Mucosa of descending colon (tissue), 3 donors: ENCODE results near the gene CENPP. TPM values are rescaled to one million over a fixed set of nuclear protein-coding genes. Genes with fewer than 3 reads are reported as not detected.
A peak's percentile ranks its signal among the peaks of the same experiment; 100 is the strongest.
"Not testable (repeated sequence)": the region's sequence is repeated elsewhere in the genome, so short reads cannot be mapped to it uniquely, and the experiment has no call there.

Source experiments
- ATAC-seq: fragments of 200-7000 bp; cut with Tn5 transposase; one replicate; pipeline ENCODE4 v1.9.1; 2020; ENCODE audit warnings: mild to moderate bottlenecking, moderate library complexity
- DNase-seq, 3 donors: peaks; one replicate each; pipeline ENCODE4 v3.0.0-alpha.2; 2020
- H3K36me3 ChIP-seq: fragments of 200-600 bp; one replicate; pipeline ENCODE4 v1.8.0; 2021; ENCODE audit warnings: low read depth, mild to moderate bottlenecking
- H3K4me1 ChIP-seq: fragments of 200-600 bp; one replicate; pipeline ENCODE4 v1.8.0; 2021; ENCODE audit warnings: low read depth, mild to moderate bottlenecking
- H3K4me3 ChIP-seq: fragments of 200-600 bp; one replicate; pipeline ENCODE4 v1.8.0; 2021; ENCODE audit warnings: mild to moderate bottlenecking
- H3K9me3 ChIP-seq: fragments of 200-600 bp; one replicate; pipeline ENCODE4 v1.8.0; 2021; ENCODE audit warnings: mild to moderate bottlenecking
- CTCF ChIP-seq: fragments of 200-600 bp; IDR thresholded peaks from one replicate; pipeline ENCODE4 v1.8.0; 2022; ENCODE audit warnings: antibody characterized with exemption, mild to moderate bottlenecking
- intact Hi-C, 2 donors: fragments of 100-400 bp; cut with DNase I in 1 of 2; cut with micrococcal nuclease in 1 of 2; formaldehyde crosslinking; loops; one replicate each; pipeline versions ENCODE4 v1.11.0 to v1.11.1; 2022; cut with DNase I, micrococcal nuclease
- total RNA-seq, 3 donors: library from RNA; stranded (reverse); fragmentation: NEBNext Ultra II Directional in 2 of 3; extraction: Animal tissue kit (Norgen Biotek cat#: 25700) in 2 of 3; gene quantifications; one replicate each; pipeline versions ENCODE4 v1.2.1 to v1.2.4, GENCODE V29; 2021 to 2023
- donor health status: DM: no; HTN: no; CAD: no; lungs with moderate emphysema.
- donor health status: DM: no; HTN: no; CAD: no.
- donor health status: DM: no; HTN: yes; CAD: no.

Gene CENPP
- total RNA-seq, 3 donors from 2014 or later, result 2.0 to 4.9 (median 3.3) TPM

- Histone ChIP-seq H3K9me3 (no peaks in the 10 kb centered on the region), H3K36me3 (no peaks in the 10 kb centered on the region), H3K4me1 (no peaks in the 10 kb centered on the region), H3K4me3 (no peak overlapping the region)
- peak; percentile 51 for ATAC-seq
- no peak for DNase-seq
- intact Hi-C loops, result no loop called here
- TF ChIP-seq CTCF, result no peak
Measured at GRCh38 chr9:92405818-92406217, 80.1 kb downstream of the CENPP start.

DNA sequence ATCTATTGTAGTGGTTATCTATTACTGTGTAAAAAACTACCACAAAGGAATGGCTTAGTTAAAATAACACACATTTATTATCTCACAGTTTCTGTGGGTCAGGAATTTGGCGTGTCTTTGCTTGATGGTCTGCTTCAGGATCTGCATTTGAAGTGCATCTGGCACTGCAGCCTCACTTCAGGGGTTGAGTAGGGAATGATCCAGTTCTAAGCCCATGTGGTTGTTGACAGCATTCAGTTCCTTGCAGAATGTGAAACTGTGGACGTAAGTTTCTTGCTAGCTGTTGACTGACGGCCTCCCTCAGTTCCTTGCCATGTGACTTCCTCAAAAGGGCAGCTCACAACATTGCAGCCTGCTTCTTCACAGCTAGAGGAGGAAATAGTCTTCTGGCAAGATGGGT is 80.7 kb downstream of the CENPP start:
- Histone ChIP-seq H3K4me3 (no peak overlapping the region), H3K9me3 (no peaks in the 10 kb centered on the region), H3K4me1 (no peaks in the 10 kb centered on the region), H3K36me3 (no peaks in the 10 kb centered on the region)
- no peak for TF ChIP-seq CTCF
- ATAC-seq (peak; percentile 89), DNase-seq (peak in 1 of 3 donors; percentile 48)
- intact Hi-C loops, result no loop called here

DNA sequence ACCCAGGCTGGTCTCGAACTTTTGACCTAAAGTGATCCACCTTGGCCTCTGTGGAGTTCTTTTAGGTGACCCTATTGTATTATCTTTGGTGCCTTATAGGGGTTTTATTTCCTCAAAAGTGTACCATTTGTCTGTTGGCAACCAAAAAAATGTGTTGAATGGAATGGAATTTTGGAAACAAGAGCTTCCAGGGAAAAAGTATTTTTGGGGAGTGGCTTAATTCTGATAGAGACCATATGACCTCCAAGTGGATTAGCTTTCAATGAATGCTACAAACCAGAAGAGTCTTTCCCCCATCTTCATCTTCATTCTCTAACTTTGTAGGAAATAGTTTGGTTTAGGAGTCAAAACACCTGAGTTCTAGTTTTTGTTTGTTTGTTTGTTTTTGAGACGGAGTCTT is 82.1 kb downstream of the CENPP start:
- no peak for TF ChIP-seq CTCF
- H3K36me3 ChIP-seq, result no peaks in the 10 kb centered on the region
- DNase-seq, result no peak
- no peak for ATAC-seq
- intact Hi-C loops, result no loop called here
- H3K4me3 ChIP-seq, result no peak overlapping the region
- no peaks in the 10 kb centered on the region for H3K9me3 ChIP-seq
- H3K4me1 ChIP-seq, result no peaks in the 10 kb centered on the region

DNA sequence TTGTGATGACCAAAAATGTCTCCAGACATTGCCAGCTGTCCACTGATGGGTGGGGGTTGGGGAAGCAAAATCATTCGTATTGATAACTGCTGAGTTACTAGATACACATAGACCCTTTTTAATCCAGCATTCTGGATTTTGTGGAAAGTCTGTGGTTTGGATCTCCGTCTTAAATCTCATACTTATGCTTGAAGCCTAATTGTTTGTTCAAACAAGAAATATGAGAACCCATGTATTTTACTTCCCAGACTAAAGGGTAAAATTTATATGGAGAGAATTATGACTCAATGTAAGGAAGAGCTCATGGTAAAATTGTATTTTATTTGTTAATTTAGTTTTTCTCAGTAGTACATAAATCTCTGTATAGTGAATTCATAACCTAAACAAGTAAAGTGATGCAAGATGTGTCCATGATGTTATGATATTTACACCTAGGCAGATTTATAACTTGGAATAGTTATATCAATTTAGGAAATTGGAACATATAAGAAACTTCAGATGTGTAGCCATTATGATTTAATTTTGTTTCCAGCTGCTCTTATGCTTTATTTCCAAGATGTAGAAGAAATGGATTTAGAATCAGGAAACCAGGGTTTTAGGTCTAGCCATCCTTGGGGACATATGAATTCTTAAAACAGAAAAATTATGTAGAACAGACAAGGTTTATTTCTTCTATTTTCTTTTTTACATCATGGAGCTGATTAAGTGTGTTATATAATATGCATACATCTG is 83.2 kb downstream of the CENPP start:
- TF ChIP-seq CTCF, result no peak
- no peaks in the 10 kb centered on the region for H3K9me3 ChIP-seq
- ATAC-seq (no peak), DNase-seq (no peak)
- no peak overlapping the region for H3K4me3 ChIP-seq
- H3K4me1 ChIP-seq, result no peaks in the 10 kb centered on the region
- H3K36me3 ChIP-seq, result no peaks in the 10 kb centered on the region
- intact Hi-C loops, result no loop called here

DNA sequence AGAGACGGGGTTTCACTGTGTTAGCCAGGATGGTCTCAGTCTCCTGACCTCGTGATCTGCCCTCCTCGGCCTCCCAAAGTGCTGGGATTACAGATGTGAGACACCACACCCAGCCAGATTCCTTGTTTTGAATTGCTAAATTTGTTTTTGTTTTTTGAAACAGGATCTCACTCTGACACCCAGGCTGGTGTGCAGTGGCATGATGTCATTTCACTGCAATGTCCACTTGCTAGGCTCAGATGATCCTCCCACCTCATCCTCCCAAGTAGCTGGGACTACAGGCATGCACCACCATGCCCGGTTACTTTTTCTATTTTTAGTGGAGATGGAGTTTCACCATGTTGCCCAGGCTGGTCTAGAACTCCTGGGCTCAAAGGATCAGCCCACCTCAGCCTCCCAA is 85.4 kb downstream of the CENPP start:
- H3K4me1 ChIP-seq, H3K9me3 ChIP-seq, intact Hi-C loops, H3K4me3 ChIP-seq, ATAC-seq, DNase-seq, H3K36me3 ChIP-seq: not testable (repeated sequence)

- no peak for DNase-seq
- no peak for ATAC-seq
- H3K4me3 ChIP-seq, result no peak overlapping the region
- intact Hi-C loops, result no loop called here
- no peaks in the 10 kb centered on the region for H3K4me1 ChIP-seq
- TF ChIP-seq CTCF, result no peak
- no peaks in the 10 kb centered on the region for H3K36me3 ChIP-seq
- no peaks in the 10 kb centered on the region for H3K9me3 ChIP-seq
Measured at GRCh38 chr9:92414566-92414965, 88.8 kb downstream of the CENPP start.
